Stomach (tissue), 4 donors: ENCODE measurements around the gene C1orf198.

Source experiments
- EP300 ChIP-seq: sonication (generic); formaldehyde crosslinking; IDR thresholded peaks from one replicate; pipeline ENCODE4 v1.6.1; 2017; ENCODE audit warnings: antibody characterized with exemption
- TF ChIP-seq, protein P1 (sequence below), 7 experiments: fragments of 450-650 bp in 4 of 7; fragments of 200-600 bp in 3 of 7; sonication (generic) in 3 of 7; IDR thresholded peaks; one replicate each; pipeline ENCODE4 v1.5.1; 2016 to 2019; ENCODE audit warnings: antibody characterized with exemption in 7 of 7, control low read depth in 2 of 7, mild to moderate bottlenecking in 1 of 7

DNA sequence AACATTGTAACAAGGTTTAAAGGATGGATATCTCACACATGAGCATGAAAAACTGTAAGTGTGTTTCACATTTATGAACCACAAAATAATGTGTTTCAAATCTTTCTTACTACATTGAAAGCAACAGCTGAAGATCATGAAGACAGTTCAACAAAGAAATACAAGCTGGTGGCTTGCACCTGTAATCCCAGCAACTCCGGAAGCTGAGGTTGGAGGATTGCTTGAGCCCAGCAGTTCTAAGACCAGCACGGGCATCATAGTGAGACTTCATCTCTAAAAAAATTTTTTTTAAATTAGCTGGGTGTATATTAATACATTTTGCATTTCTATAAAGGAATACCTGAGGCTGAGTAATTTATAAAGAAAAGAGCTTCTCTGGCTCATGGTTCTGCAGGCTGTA, 27.1 kb upstream of the C1orf198 start:
- TF ChIP-seq, protein P1, sequence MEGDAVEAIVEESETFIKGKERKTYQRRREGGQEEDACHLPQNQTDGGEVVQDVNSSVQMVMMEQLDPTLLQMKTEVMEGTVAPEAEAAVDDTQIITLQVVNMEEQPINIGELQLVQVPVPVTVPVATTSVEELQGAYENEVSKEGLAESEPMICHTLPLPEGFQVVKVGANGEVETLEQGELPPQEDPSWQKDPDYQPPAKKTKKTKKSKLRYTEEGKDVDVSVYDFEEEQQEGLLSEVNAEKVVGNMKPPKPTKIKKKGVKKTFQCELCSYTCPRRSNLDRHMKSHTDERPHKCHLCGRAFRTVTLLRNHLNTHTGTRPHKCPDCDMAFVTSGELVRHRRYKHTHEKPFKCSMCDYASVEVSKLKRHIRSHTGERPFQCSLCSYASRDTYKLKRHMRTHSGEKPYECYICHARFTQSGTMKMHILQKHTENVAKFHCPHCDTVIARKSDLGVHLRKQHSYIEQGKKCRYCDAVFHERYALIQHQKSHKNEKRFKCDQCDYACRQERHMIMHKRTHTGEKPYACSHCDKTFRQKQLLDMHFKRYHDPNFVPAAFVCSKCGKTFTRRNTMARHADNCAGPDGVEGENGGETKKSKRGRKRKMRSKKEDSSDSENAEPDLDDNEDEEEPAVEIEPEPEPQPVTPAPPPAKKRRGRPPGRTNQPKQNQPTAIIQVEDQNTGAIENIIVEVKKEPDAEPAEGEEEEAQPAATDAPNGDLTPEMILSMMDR (IDR thresholded peaks at IDR 0.05) = no peak
- TF ChIP-seq EP300 = no peak
